Neural crest cell (in vitro differentiated cells): Measurements from ENCODE around the gene FILIP1. TPM values are rescaled to one million over a fixed set of nuclear protein-coding genes. Genes with fewer than 3 reads are reported as not detected.

Source experiments
- DNase-seq: peaks from one replicate; pipeline ENCODE4 v3.0.0; 2021; ENCODE audit warnings: low read depth, mixed read lengths, low spot score
- H3K27ac Mint-ChIP-seq: one replicate; pipeline ENCODE4 v1.8.0; 2021; ENCODE audit warnings: mild to moderate bottlenecking, mixed read lengths; ENCODE audit not compliant: unreplicated experiment
- H3K27me3 Mint-ChIP-seq: 2 replicates; pipeline ENCODE4 v1.8.0; 2021; ENCODE audit warnings: low read depth, mild to moderate bottlenecking, mixed read lengths
- H3K36me3 Mint-ChIP-seq: 2 replicates; pipeline ENCODE4 v1.8.0; 2021; ENCODE audit warnings: low read depth, mild to moderate bottlenecking, mixed read lengths
- H3K4me1 Mint-ChIP-seq: 2 replicates; pipeline ENCODE4 v1.8.0; 2021; ENCODE audit warnings: mixed read lengths
- H3K4me3 Mint-ChIP-seq: one replicate; pipeline ENCODE4 v1.8.0; 2021; ENCODE audit warnings: mild to moderate bottlenecking, mixed read lengths
- H3K9me3 Mint-ChIP-seq: 2 replicates; pipeline ENCODE4 v1.8.0; 2021; ENCODE audit warnings: mixed read lengths
- CTCF ChIP-seq: fragments of 200-600 bp; sonication (generic); conservative IDR thresholded peaks from 2 replicates; pipeline ENCODE4 v1.5.0; 2021; ENCODE audit warnings: antibody characterized with exemption, mild to moderate bottlenecking
- total RNA-seq: library from RNA; stranded (reverse); gene quantifications from 2 replicates; pipeline ENCODE4 v1.2.1, GENCODE V29; 2021

Gene FILIP1
- total RNA-seq, 1 donor from 2014 or later, result 0.79 TPM

DNA sequence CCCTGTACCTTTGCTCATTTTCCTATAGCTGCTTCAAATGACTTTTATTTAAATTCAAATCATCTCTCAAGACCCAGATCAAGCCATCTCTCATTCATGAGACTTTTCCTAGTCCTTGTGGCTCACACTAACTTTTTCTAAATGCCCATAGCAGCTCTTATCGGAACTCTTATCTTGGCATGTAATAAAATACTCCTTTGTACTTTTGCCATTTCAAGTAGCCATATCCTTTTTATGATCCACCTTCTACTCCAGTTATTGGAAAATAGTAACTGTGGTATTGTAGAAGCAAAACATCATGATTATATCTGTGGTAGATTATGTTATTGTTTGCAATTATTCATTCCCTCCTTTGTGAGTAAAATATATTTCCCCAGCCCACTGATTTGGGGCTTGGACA, 37.6 kb upstream of the FILIP1 start:
- Mint-ChIP-seq H3K4me1 (peaks cover 3% of the 10 kb centered on the region), H3K9me3 (no peaks in the 10 kb centered on the region), H3K27ac (no peak overlapping the region), H3K36me3 (no peaks in the 10 kb centered on the region), H3K4me3 (no peak overlapping the region), H3K27me3 (no peaks in the 10 kb centered on the region)
- no peak for TF ChIP-seq CTCF
- DNase-seq, result no peak

- Mint-ChIP-seq H3K9me3 (no peaks in the 10 kb centered on the region), H3K4me1 (peaks cover 3% of the 10 kb centered on the region)
- no peak for TF ChIP-seq CTCF
Observed at GRCh38 chr6:75530696-75531095, 37.1 kb upstream of the FILIP1 start.

DNA sequence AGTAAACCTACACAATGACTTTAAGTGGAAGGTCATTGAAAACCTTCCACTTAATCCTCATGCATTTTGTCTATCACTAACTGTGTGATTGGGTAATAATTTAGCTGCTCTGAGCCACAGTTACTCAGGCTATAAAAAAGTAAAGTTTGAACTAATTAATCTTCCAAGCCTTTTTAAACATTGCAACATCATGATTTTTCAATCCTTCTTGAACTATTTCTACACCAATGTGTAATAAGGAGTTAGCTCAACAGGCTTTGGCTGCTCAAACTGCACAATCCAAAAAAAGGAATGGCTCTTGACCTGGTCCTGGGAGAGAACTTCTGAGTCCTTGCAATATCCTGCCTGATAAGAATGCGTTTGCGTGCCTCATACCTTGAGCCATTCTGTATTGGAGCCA, 34.8 kb upstream of the FILIP1 start:
- peaks cover 8% of the 10 kb centered on the region for H3K4me1 Mint-ChIP-seq
- H3K27me3 Mint-ChIP-seq, result no peaks in the 10 kb centered on the region
- H3K9me3 Mint-ChIP-seq, result no peaks in the 10 kb centered on the region
- H3K4me3 Mint-ChIP-seq, result no peak overlapping the region
- no peak for TF ChIP-seq CTCF
- no peaks in the 10 kb centered on the region for H3K36me3 Mint-ChIP-seq
- no peak overlapping the region for H3K27ac Mint-ChIP-seq
- no peak for DNase-seq

More at GRCh38 chr6:75530696-75531095, 37.1 kb upstream of the FILIP1 start:
- Mint-ChIP-seq H3K27me3 (no peaks in the 10 kb centered on the region), H3K4me3 (no peak overlapping the region), H3K27ac (no peak overlapping the region), H3K36me3 (no peaks in the 10 kb centered on the region)
- no peak for DNase-seq

- Mint-ChIP-seq H3K9me3 (no peaks in the 10 kb centered on the region), H3K36me3 (no peaks in the 10 kb centered on the region)
Observed at GRCh38 chr6:75526502-75527127, 33.0 kb upstream of the FILIP1 start.

DNA sequence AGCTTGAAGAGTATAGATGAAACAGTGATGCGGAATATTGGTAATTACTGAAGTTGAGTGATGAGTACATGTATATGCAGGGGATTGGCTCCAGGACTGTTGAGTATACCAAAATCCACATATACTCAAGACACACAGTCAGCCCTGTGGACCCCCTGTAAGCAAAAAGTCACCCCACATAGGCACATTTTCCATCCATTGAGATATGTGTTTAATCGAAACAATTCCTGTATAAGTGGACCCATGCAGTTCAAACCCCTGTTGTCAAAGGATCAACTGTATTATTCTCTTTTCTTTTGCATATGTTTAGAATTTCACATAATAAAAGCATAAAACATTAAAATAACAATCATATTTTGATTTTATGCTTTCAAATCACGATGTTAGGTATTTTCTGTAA, 32.1 kb upstream of the FILIP1 start:
- Mint-ChIP-seq H3K27me3 (no peaks in the 10 kb centered on the region), H3K9me3 (no peaks in the 10 kb centered on the region), H3K4me3 (no peak overlapping the region), H3K36me3 (no peaks in the 10 kb centered on the region), H3K4me1 (peaks cover 4% of the 10 kb centered on the region), H3K27ac (no peak overlapping the region)
- no peak for DNase-seq
- no peak for TF ChIP-seq CTCF

More at GRCh38 chr6:75526502-75527127, 33.0 kb upstream of the FILIP1 start:
- no peak overlapping the region for H3K27ac Mint-ChIP-seq
- DNase-seq, result peak; percentile 66
- no peak overlapping the region for H3K4me3 Mint-ChIP-seq
- H3K27me3 Mint-ChIP-seq, result no peaks in the 10 kb centered on the region
- H3K4me1 Mint-ChIP-seq, result peaks cover 4% of the 10 kb centered on the region
- peak; percentile 89 for TF ChIP-seq CTCF
